HG02884 (cell line): ENCODE results near the gene TUBA3C.

Experiments
- ATAC-seq: cut with Tn5 transposase; IDR thresholded peaks from one replicate; pipeline ENCODE4 v1.9.1; 2021; ENCODE audit warnings: mild to moderate bottlenecking, moderate library complexity; ENCODE audit not compliant: unreplicated experiment

The TUBA3C gene

GRCh38 chr13:19169496-19169895 is 12.1 kb downstream of the TUBA3C start:
- ATAC-seq: no peak

GRCh38 chr13:19161308-19161707 is 20.3 kb downstream of the TUBA3C start:
- no peak for ATAC-seq

- no peak for ATAC-seq
Measured at GRCh38 chr13:19159761-19160420, 21.7 kb downstream of the TUBA3C start.

- no peak for ATAC-seq
Measured at GRCh38 chr13:19159181-19159580, 22.4 kb downstream of the TUBA3C start.

GRCh38 chr13:19158526-19159174 is 23.0 kb downstream of the TUBA3C start:
- no peak for ATAC-seq

- no peak for ATAC-seq
Measured at GRCh38 chr13:19158006-19158405, 23.6 kb downstream of the TUBA3C start.

- no peak for ATAC-seq
Measured at GRCh38 chr13:19157461-19157860, 24.2 kb downstream of the TUBA3C start.

GRCh38 chr13:19156013-19156825 is 25.4 kb downstream of the TUBA3C start:
- no peak for ATAC-seq

GRCh38 chr13:19155321-19155861 is 26.2 kb downstream of the TUBA3C start:
- ATAC-seq: no peak

- no peak for ATAC-seq
Measured at GRCh38 chr13:19154843-19155242, 26.8 kb downstream of the TUBA3C start.

GRCh38 chr13:19153782-19154450 is 27.7 kb downstream of the TUBA3C start:
- ATAC-seq: no peak

- no peak for ATAC-seq
Measured at GRCh38 chr13:19152403-19152802, 29.2 kb downstream of the TUBA3C start.

- ATAC-seq: no peak
Measured at GRCh38 chr13:19151581-19152263, 29.9 kb downstream of the TUBA3C start.

- no peak for ATAC-seq
Measured at GRCh38 chr13:19150712-19151228, 30.9 kb downstream of the TUBA3C start.

GRCh38 chr13:19150226-19150625 is 31.4 kb downstream of the TUBA3C start:
- ATAC-seq: no peak

- ATAC-seq: no peak
Measured at GRCh38 chr13:19148561-19148960, 33.1 kb downstream of the TUBA3C start.
